Smooth muscle cell of trachea (primary cell): Measurements from ENCODE around the gene MAP1LC3B2. TPM values are rescaled to one million over a fixed set of nuclear protein-coding genes. Genes with fewer than 3 reads are reported as not detected.

Experiments used
- total RNA-seq: library from RNA; depleted of rRNA; stranded (reverse); fragments of >200 nt; gene quantifications from 2 replicates; pipeline ENCODE4 v1.2.1, GENCODE V29; 2014

The MAP1LC3B2 gene
- 0.87 and 0.99 TPM in 2 replicates for total RNA-seq

GRCh38 chr12:116559162-116559935 is at the start of gene MAP1LC3B2:
Gene MAP1LC3B2 (plus strand): TSS chr12:116559381. CDS start chr12:116575943, 16,562 bp downstream.

Other genes starting within 250 kb of the MAP1LC3B2 start
- 20.2 and 37.5 TPM in 2 replicates for gene SPRING1, start 178.7 kb downstream of the MAP1LC3B2 start, total RNA-seq
- 2.0 and 7.0 TPM in 2 replicates for gene RNFT2, start 178.9 kb downstream of the MAP1LC3B2 start, total RNA-seq